ENCODE results near the gene ASH1L. TPM values are rescaled to one million over a fixed set of nuclear protein-coding genes. Genes with fewer than 3 reads are reported as not detected.

Gene ASH1L
- total RNA-seq, 1 donor from 2014 or later: 44.0 TPM

GRCh38 chr1:155473151-155473821 lies 89.3 kb downstream of the ASH1L start:
- H3K27ac Mint-ChIP-seq: no peak overlapping the region
- DNase-seq (ENCODE audit: low spot score): no peak
- H3K4me1 Mint-ChIP-seq (ENCODE audit: low read depth): peaks cover 23% of the 10 kb centered on the region
- intact Hi-C loops (cut with micrococcal nuclease): no loop called here
- H3K4me3 Mint-ChIP-seq: no peak overlapping the region
- peaks cover 28% of the 10 kb centered on the region for H3K9me3 Mint-ChIP-seq
- peaks cover 52% of the 10 kb centered on the region for H3K36me3 Mint-ChIP-seq (ENCODE audit: low read depth)
- no peaks in the 10 kb centered on the region for H3K27me3 Mint-ChIP-seq (ENCODE audit: insufficient read depth)

- Mint-ChIP-seq H3K36me3 (ENCODE audit: low read depth) (peaks cover 50% of the 10 kb centered on the region), H3K4me1 (ENCODE audit: low read depth) (peaks cover 26% of the 10 kb centered on the region), H3K27ac (no peak overlapping the region)
Measured at GRCh38 chr1:155472491-155473083, 90.0 kb downstream of the ASH1L start.

GRCh38 chr1:155471891-155472290 lies 90.7 kb downstream of the ASH1L start:
- intact Hi-C loops (cut with micrococcal nuclease): no loop called here
- H3K4me1 Mint-ChIP-seq (ENCODE audit: low read depth): peaks cover 33% of the 10 kb centered on the region
- H3K27me3 Mint-ChIP-seq (ENCODE audit: insufficient read depth): no peaks in the 10 kb centered on the region
- DNase-seq (ENCODE audit: low spot score): no peak
- no peak overlapping the region for H3K27ac Mint-ChIP-seq
- H3K9me3 Mint-ChIP-seq: peaks cover 28% of the 10 kb centered on the region
- H3K36me3 Mint-ChIP-seq (ENCODE audit: low read depth): peaks cover 50% of the 10 kb centered on the region
- H3K4me3 Mint-ChIP-seq: no peak overlapping the region

More at GRCh38 chr1:155472491-155473083, 90.0 kb downstream of the ASH1L start:
- Mint-ChIP-seq H3K9me3 (peaks cover 28% of the 10 kb centered on the region), H3K27me3 (ENCODE audit: insufficient read depth) (no peaks in the 10 kb centered on the region), H3K4me3 (no peak overlapping the region)
- no peak for DNase-seq (ENCODE audit: low spot score)
- intact Hi-C loops (cut with micrococcal nuclease): no loop called here

GRCh38 chr1:155471026-155471425 lies 91.6 kb downstream of the ASH1L start:
- Mint-ChIP-seq H3K27me3 (ENCODE audit: insufficient read depth) (no peaks in the 10 kb centered on the region), H3K9me3 (peaks cover 28% of the 10 kb centered on the region), H3K27ac (no peak overlapping the region), H3K4me3 (no peak overlapping the region), H3K4me1 (ENCODE audit: low read depth) (peaks cover 41% of the 10 kb centered on the region), H3K36me3 (ENCODE audit: low read depth) (peaks cover 50% of the 10 kb centered on the region)
- no peak for DNase-seq (ENCODE audit: low spot score)
- intact Hi-C loops (cut with micrococcal nuclease): no loop called here

GRCh38 chr1:155466996-155467395 lies 95.6 kb downstream of the ASH1L start:
- H3K4me1 Mint-ChIP-seq (ENCODE audit: low read depth): peaks cover 57% of the 10 kb centered on the region
- peak overlapping the region; percentile 76 for H3K27ac Mint-ChIP-seq
- intact Hi-C loops (cut with micrococcal nuclease): loop anchor here (1.0 kb wide), 1 partner anchor 93 kb away; no protein-coding TSS in a partner anchor
- H3K9me3 Mint-ChIP-seq: peaks cover 14% of the 10 kb centered on the region
- DNase-seq (ENCODE audit: low spot score): no peak
- peaks cover 34% of the 10 kb centered on the region for H3K36me3 Mint-ChIP-seq (ENCODE audit: low read depth)
- no peaks in the 10 kb centered on the region for H3K27me3 Mint-ChIP-seq (ENCODE audit: insufficient read depth)
- H3K4me3 Mint-ChIP-seq: peak overlapping the region; percentile 15

GRCh38 chr1:155466617-155466972 lies 96.0 kb downstream of the ASH1L start:
- Mint-ChIP-seq H3K4me1 (ENCODE audit: low read depth) (peaks cover 57% of the 10 kb centered on the region), H3K27me3 (ENCODE audit: insufficient read depth) (no peaks in the 10 kb centered on the region), H3K4me3 (peak overlapping the region; percentile 12), H3K9me3 (peaks cover 11% of the 10 kb centered on the region), H3K27ac (peak overlapping the region; percentile 76), H3K36me3 (ENCODE audit: low read depth) (peaks cover 31% of the 10 kb centered on the region)
- intact Hi-C loops (cut with micrococcal nuclease): no loop called here
- DNase-seq (ENCODE audit: low spot score): no peak

- intact Hi-C loops (cut with micrococcal nuclease): loop anchor here (2.0 kb wide), 1 partner anchor 73 kb away; no protein-coding TSS in a partner anchor
- no peaks in the 10 kb centered on the region for H3K9me3 Mint-ChIP-seq
- peaks cover 29% of the 10 kb centered on the region for H3K36me3 Mint-ChIP-seq (ENCODE audit: low read depth)
- H3K27me3 Mint-ChIP-seq (ENCODE audit: insufficient read depth): no peaks in the 10 kb centered on the region
- no peak overlapping the region for H3K4me3 Mint-ChIP-seq
- H3K4me1 Mint-ChIP-seq (ENCODE audit: low read depth): peaks cover 60% of the 10 kb centered on the region
- no peak overlapping the region for H3K27ac Mint-ChIP-seq
- no peak for DNase-seq (ENCODE audit: low spot score)
Measured at GRCh38 chr1:155463865-155464650, 98.5 kb downstream of the ASH1L start.

GRCh38 chr1:155458111-155458510 lies 104.5 kb downstream of the ASH1L start:
- H3K9me3 Mint-ChIP-seq: no peaks in the 10 kb centered on the region
- peaks cover 37% of the 10 kb centered on the region for H3K36me3 Mint-ChIP-seq (ENCODE audit: low read depth)
- DNase-seq (ENCODE audit: low spot score): no peak
- intact Hi-C loops (cut with micrococcal nuclease): no loop called here
- no peak overlapping the region for H3K4me3 Mint-ChIP-seq
- H3K4me1 Mint-ChIP-seq (ENCODE audit: low read depth): peaks cover 37% of the 10 kb centered on the region
- no peaks in the 10 kb centered on the region for H3K27me3 Mint-ChIP-seq (ENCODE audit: insufficient read depth)
- no peak overlapping the region for H3K27ac Mint-ChIP-seq

GRCh38 chr1:155457266-155457665 lies 105.3 kb downstream of the ASH1L start:
- H3K4me3 Mint-ChIP-seq: no peak overlapping the region
- DNase-seq (ENCODE audit: low spot score): no peak
- intact Hi-C loops (cut with micrococcal nuclease): loop anchor here (1.0 kb wide), 1 partner anchor 8 kb away; no protein-coding TSS in a partner anchor
- no peaks in the 10 kb centered on the region for H3K9me3 Mint-ChIP-seq
- H3K36me3 Mint-ChIP-seq (ENCODE audit: low read depth): peaks cover 35% of the 10 kb centered on the region
- no peaks in the 10 kb centered on the region for H3K27me3 Mint-ChIP-seq (ENCODE audit: insufficient read depth)
- no peak overlapping the region for H3K27ac Mint-ChIP-seq
- peaks cover 37% of the 10 kb centered on the region for H3K4me1 Mint-ChIP-seq (ENCODE audit: low read depth)

GRCh38 chr1:155455588-155456195 lies 106.9 kb downstream of the ASH1L start:
- Mint-ChIP-seq H3K27me3 (ENCODE audit: insufficient read depth) (no peaks in the 10 kb centered on the region), H3K4me3 (no peak overlapping the region), H3K4me1 (ENCODE audit: low read depth) (peaks cover 28% of the 10 kb centered on the region), H3K27ac (no peak overlapping the region), H3K9me3 (no peaks in the 10 kb centered on the region), H3K36me3 (ENCODE audit: low read depth) (peaks cover 28% of the 10 kb centered on the region)
- no peak for DNase-seq (ENCODE audit: low spot score)
- intact Hi-C loops (cut with micrococcal nuclease): no loop called here

GRCh38 chr1:155454096-155454495 lies 108.5 kb downstream of the ASH1L start:
- no peaks in the 10 kb centered on the region for H3K27me3 Mint-ChIP-seq (ENCODE audit: insufficient read depth)
- H3K27ac Mint-ChIP-seq: no peak overlapping the region
- DNase-seq (ENCODE audit: low spot score): no peak
- peaks cover 27% of the 10 kb centered on the region for H3K4me1 Mint-ChIP-seq (ENCODE audit: low read depth)
- intact Hi-C loops (cut with micrococcal nuclease): no loop called here
- H3K4me3 Mint-ChIP-seq: no peak overlapping the region
- H3K9me3 Mint-ChIP-seq: no peaks in the 10 kb centered on the region
- H3K36me3 Mint-ChIP-seq (ENCODE audit: low read depth): peaks cover 30% of the 10 kb centered on the region

- no peak overlapping the region for H3K4me3 Mint-ChIP-seq
- H3K27ac Mint-ChIP-seq: no peak overlapping the region
- H3K4me1 Mint-ChIP-seq (ENCODE audit: low read depth): peaks cover 26% of the 10 kb centered on the region
- DNase-seq (ENCODE audit: low spot score): no peak
- H3K36me3 Mint-ChIP-seq (ENCODE audit: low read depth): peaks cover 28% of the 10 kb centered on the region
- no peaks in the 10 kb centered on the region for H3K27me3 Mint-ChIP-seq (ENCODE audit: insufficient read depth)
- no peaks in the 10 kb centered on the region for H3K9me3 Mint-ChIP-seq
- intact Hi-C loops (cut with micrococcal nuclease): no loop called here
Measured at GRCh38 chr1:155453141-155453540, 109.5 kb downstream of the ASH1L start.

GRCh38 chr1:155451199-155451598 lies 111.4 kb downstream of the ASH1L start:
- Mint-ChIP-seq H3K4me1 (ENCODE audit: low read depth) (peaks cover 6% of the 10 kb centered on the region), H3K9me3 (no peaks in the 10 kb centered on the region), H3K4me3 (no peak overlapping the region), H3K36me3 (ENCODE audit: low read depth) (peaks cover 17% of the 10 kb centered on the region), H3K27ac (no peak overlapping the region), H3K27me3 (ENCODE audit: insufficient read depth) (no peaks in the 10 kb centered on the region)
- intact Hi-C loops (cut with micrococcal nuclease): no loop called here
- no peak for DNase-seq (ENCODE audit: low spot score)
